Fibroblast of lung (primary cell): ENCODE results near the gene DBNDD1. TPM values are rescaled to one million over a fixed set of nuclear protein-coding genes. Genes with fewer than 3 reads are reported as not detected.

Experiments used
- DNase-seq, 2 donors: peaks; one replicate each; pipeline versions ENCODE4 v3.0.0 to v3.0.0-alpha.2; 2010; ENCODE audit warnings: low read depth in 2 of 2
- H2AFZ ChIP-seq: 2 replicates; pipeline ENCODE4 v1.5.1; 2012; ENCODE audit warnings: low read length, control low read depth, inconsistent platforms
- H3K27ac ChIP-seq: 2 replicates; pipeline ENCODE4 v1.5.1; 2011; ENCODE audit warnings: low read length, control low read depth; ENCODE audit not compliant: insufficient read depth
- H3K27me3 ChIP-seq: 2 replicates; pipeline ENCODE4 v1.5.1; 2011; ENCODE audit warnings: mild to moderate bottlenecking, low read length; ENCODE audit not compliant: control insufficient read depth, insufficient read depth
- H3K36me3 ChIP-seq: 2 replicates; pipeline ENCODE4 v1.5.1; 2011; ENCODE audit warnings: low read length; ENCODE audit not compliant: control insufficient read depth, insufficient read depth
- H3K4me1 ChIP-seq: 2 replicates; pipeline ENCODE4 v1.5.1; 2011; ENCODE audit warnings: low read length; ENCODE audit not compliant: control insufficient read depth, insufficient read depth; ENCODE audit errors: extremely low read depth
- H3K4me2 ChIP-seq: 2 replicates; pipeline ENCODE4 v1.5.1; 2011; ENCODE audit warnings: low read length, control low read depth; ENCODE audit not compliant: insufficient read depth; ENCODE audit errors: extremely low read depth
- H3K4me3 ChIP-seq, 4 experiments: fragments of 200-600 bp in 1 of 4; sonication (generic) in 1 of 4; replicated peaks in 1 of 4; 2 replicates each; pipeline ENCODE4 v1.5.1; 2011 to 2016; ENCODE audit warnings: low read length in 4 of 4, low read depth in 3 of 4, mild to moderate bottlenecking in 3 of 4, control low read depth in 2 of 4, inconsistent platforms in 1 of 4, mixed read lengths in 1 of 4; ENCODE audit not compliant: insufficient read depth in 1 of 4; ENCODE audit errors: control extremely low read depth in 1 of 4
- H3K79me2 ChIP-seq: 2 replicates; pipeline ENCODE4 v1.5.1; 2012; ENCODE audit warnings: mild to moderate bottlenecking, low read length, inconsistent platforms; ENCODE audit not compliant: control insufficient read depth, insufficient read depth
- H3K9ac ChIP-seq: 2 replicates; pipeline ENCODE4 v1.5.1; 2011; ENCODE audit warnings: mild to moderate bottlenecking, low read length, control low read depth; ENCODE audit not compliant: insufficient read depth
- H3K9me3 ChIP-seq: 2 replicates; pipeline ENCODE4 v1.5.1; 2012; ENCODE audit warnings: low read depth, low read length; ENCODE audit not compliant: control insufficient read depth, insufficient read depth
- H4K20me1 ChIP-seq: 2 replicates; pipeline ENCODE4 v1.5.1; 2011; ENCODE audit warnings: low read length; ENCODE audit not compliant: control insufficient read depth, insufficient read depth; ENCODE audit errors: extremely low read depth
- EZH2 ChIP-seq: IDR thresholded peaks from 2 replicates; pipeline ENCODE4 v1.5.1; 2012; ENCODE audit warnings: low read length, control low read depth, mild to moderate bottlenecking; ENCODE audit errors: missing control alignments
- polyA plus RNA-seq, 2 donors: library from polyadenylated mRNA; depleted of rRNA in 1 of 2; stranded (reverse) in 1 of 2; unstranded in 1 of 2; fragments of >200 nt; gene quantifications; 2 replicates each; pipeline ENCODE4 v1.2.1, GENCODE V29; 2011 to 2012; ENCODE audit warnings: missing spikeins in 1 of 2
- total RNA-seq: library from RNA; depleted of rRNA; stranded (reverse); fragments of >200 nt; gene quantifications from 2 replicates; pipeline ENCODE4 v1.2.1, GENCODE V29; 2014
- TF ChIP-seq, protein P1 (sequence below), 2 donors: IDR thresholded peaks in 1 of 2; conservative IDR thresholded peaks in 1 of 2; 1 replicate in 1 of 2; 2 replicates in 1 of 2; pipeline ENCODE4 v1.5.1; 2011 to 2012; ENCODE audit warnings: low read length in 2 of 2, control low read depth in 1 of 2, inconsistent platforms in 1 of 2, low read depth in 1 of 2, mild to moderate bottlenecking in 1 of 2

DBNDD1 gene
- total and polyA plus RNA-seq, 2 donors (not counting 1 experiment from before 2014, with no cell fraction given): 2.1 to 3.6 TPM

DNA sequence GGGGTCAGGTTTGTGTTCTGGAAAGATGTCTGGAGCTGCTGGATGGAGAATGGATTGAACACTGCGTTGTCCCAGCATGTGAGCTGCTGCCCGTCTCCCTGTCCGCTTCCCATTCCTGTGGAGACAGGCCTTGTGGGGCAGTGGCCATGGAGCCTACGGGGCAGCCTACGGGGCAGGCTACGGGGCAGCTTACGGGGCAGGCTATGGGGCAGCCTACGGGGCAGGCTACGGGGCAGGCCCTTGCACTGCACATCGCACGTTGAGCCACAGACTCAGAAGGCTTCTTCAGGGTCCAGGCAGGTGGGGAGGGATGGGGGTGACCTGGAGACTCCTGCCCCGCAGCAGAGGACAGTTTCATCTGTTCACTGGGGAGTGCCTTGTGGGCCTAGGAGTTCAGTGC lies 9.7 kb upstream of the DBNDD1 start:
- H2AFZ ChIP-seq: no peak overlapping the region
- H4K20me1 ChIP-seq: peaks cover 4% of the 10 kb centered on the region
- no peak overlapping the region for H3K4me2 ChIP-seq
- H3K4me1 ChIP-seq: no peaks in the 10 kb centered on the region
- peaks cover 7% of the 10 kb centered on the region for H3K36me3 ChIP-seq
- no peaks in the 10 kb centered on the region for H3K79me2 ChIP-seq
- H3K27ac ChIP-seq: no peak overlapping the region
- H3K4me3 ChIP-seq: no peak overlapping the region
- TF ChIP-seq, protein P1, sequence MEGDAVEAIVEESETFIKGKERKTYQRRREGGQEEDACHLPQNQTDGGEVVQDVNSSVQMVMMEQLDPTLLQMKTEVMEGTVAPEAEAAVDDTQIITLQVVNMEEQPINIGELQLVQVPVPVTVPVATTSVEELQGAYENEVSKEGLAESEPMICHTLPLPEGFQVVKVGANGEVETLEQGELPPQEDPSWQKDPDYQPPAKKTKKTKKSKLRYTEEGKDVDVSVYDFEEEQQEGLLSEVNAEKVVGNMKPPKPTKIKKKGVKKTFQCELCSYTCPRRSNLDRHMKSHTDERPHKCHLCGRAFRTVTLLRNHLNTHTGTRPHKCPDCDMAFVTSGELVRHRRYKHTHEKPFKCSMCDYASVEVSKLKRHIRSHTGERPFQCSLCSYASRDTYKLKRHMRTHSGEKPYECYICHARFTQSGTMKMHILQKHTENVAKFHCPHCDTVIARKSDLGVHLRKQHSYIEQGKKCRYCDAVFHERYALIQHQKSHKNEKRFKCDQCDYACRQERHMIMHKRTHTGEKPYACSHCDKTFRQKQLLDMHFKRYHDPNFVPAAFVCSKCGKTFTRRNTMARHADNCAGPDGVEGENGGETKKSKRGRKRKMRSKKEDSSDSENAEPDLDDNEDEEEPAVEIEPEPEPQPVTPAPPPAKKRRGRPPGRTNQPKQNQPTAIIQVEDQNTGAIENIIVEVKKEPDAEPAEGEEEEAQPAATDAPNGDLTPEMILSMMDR (conservative IDR thresholded peaks at IDR 0.05 in 1 of 2, IDR thresholded peaks at IDR 0.05 in 1 of 2; ENCODE audit: low read depth in 1 of 2, low read length in 2 of 2): no peak
- TF ChIP-seq EZH2: no peak
- no peak overlapping the region for H3K9ac ChIP-seq
- no peaks in the 10 kb centered on the region for H3K27me3 ChIP-seq
- no peak for DNase-seq
- H3K9me3 ChIP-seq: no peaks in the 10 kb centered on the region

DNA sequence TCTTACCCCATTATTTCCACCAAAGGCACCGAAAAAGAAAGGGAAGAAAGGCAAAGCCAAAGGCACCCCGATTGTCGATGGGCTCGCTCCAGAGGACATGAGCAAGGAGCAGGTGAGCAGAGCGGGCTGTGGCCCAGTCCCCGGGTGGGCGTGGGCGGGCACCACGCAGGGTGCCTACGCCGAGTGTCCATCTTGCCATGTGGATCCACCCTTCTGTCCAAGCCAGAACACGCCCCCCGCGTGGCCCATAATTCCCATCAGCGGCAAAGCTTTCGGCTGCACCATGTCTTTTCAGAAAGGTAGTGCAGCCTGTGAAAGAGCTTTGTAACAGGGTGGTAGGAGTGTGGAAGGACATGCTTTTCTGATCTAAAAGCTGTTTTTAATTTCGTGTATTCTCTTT lies 8.4 kb upstream of the DBNDD1 start:
- H3K9ac ChIP-seq: no peak overlapping the region
- DNase-seq: no peak
- no peak overlapping the region for H3K4me3 ChIP-seq
- H3K9me3 ChIP-seq: no peaks in the 10 kb centered on the region
- H3K79me2 ChIP-seq: peaks cover 2% of the 10 kb centered on the region
- no peaks in the 10 kb centered on the region for H3K27me3 ChIP-seq
- H3K4me1 ChIP-seq: no peaks in the 10 kb centered on the region
- TF ChIP-seq, protein P1 (conservative IDR thresholded peaks at IDR 0.05 in 1 of 2, IDR thresholded peaks at IDR 0.05 in 1 of 2; ENCODE audit: low read depth in 1 of 2, low read length in 2 of 2): no peak
- TF ChIP-seq EZH2: no peak
- H4K20me1 ChIP-seq: peaks cover 2% of the 10 kb centered on the region
- no peak overlapping the region for H3K4me2 ChIP-seq
- no peak overlapping the region for H2AFZ ChIP-seq
- no peak overlapping the region for H3K27ac ChIP-seq
- peaks cover 7% of the 10 kb centered on the region for H3K36me3 ChIP-seq

DNA sequence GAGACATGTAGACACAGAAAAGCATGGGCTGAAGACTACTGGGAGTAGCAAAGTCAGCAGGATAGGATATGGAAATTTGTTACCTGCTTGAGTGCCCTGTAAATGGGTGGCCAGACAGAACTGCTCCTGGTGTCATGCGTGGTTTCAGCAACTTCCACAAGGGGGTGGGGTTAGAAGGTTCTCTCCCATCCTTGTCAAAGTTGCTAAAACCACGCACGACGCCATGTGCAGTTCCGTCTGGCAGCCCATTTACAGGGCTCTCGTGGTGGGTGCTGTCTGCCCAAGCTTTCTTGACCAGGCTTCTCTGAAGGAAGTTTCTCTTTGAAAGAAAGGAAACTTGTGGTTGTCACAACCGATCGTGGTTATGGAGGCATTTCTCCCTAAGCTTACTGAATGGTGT lies 6.9 kb upstream of the DBNDD1 start:
- H3K36me3 ChIP-seq: peaks cover 1% of the 10 kb centered on the region
- H3K4me3 ChIP-seq: no peak overlapping the region
- TF ChIP-seq, protein P1 (conservative IDR thresholded peaks at IDR 0.05 in 1 of 2, IDR thresholded peaks at IDR 0.05 in 1 of 2; ENCODE audit: low read depth in 1 of 2, low read length in 2 of 2): no peak
- TF ChIP-seq EZH2: no peak
- no peaks in the 10 kb centered on the region for H3K27me3 ChIP-seq
- H3K4me1 ChIP-seq: no peaks in the 10 kb centered on the region
- peaks cover 2% of the 10 kb centered on the region for H3K79me2 ChIP-seq
- no peaks in the 10 kb centered on the region for H4K20me1 ChIP-seq
- no peak overlapping the region for H3K9ac ChIP-seq
- no peak overlapping the region for H3K4me2 ChIP-seq
- H3K27ac ChIP-seq: no peak overlapping the region
- no peaks in the 10 kb centered on the region for H3K9me3 ChIP-seq
- H2AFZ ChIP-seq: no peak overlapping the region
- DNase-seq: no peak
